ENCODE data around the gene WASF3.

The WASF3 gene

GRCh38 chr13:26695891-26696311 is 138.4 kb downstream of the WASF3 start:
- TF ChIP-seq EZH2phosphoT487 (IDR thresholded peaks at IDR 0.05; ENCODE audit: borderline replicate concordance, low read length) (no peak), CTCF (IDR thresholded peaks at IDR 0.05; ENCODE audit: low read depth, low read length, poor library complexity, severe bottlenecking) (no peak)
- Histone ChIP-seq H4K20me1 (ENCODE audit: control insufficient read depth, insufficient read depth, low read depth, low read length) (no peaks in the 10 kb centered on the region), H3K36me3 (ENCODE audit: control insufficient read depth, low read length) (no peaks in the 10 kb centered on the region), H3K27me3 (ENCODE audit: control insufficient read depth, low read length) (no peaks in the 10 kb centered on the region), H3K4me3 (ENCODE audit: low read length) (no peak overlapping the region), H3F3A (ENCODE audit: control insufficient read depth, insufficient read depth) (no peaks in the 10 kb centered on the region), H3K9me2 (replicated peaks; ENCODE audit: control insufficient read depth, low read length) (no peaks in the 10 kb centered on the region), H3K79me2 (ENCODE audit: control insufficient read depth, low read length) (no peaks in the 10 kb centered on the region), H3K4me1 (ENCODE audit: control insufficient read depth, low read length) (peaks cover 3% of the 10 kb centered on the region), H3K27ac (ENCODE audit: low read depth, low read length) (no peak overlapping the region), H3K9me3 (ENCODE audit: control insufficient read depth, insufficient read depth, low read length) (no peaks in the 10 kb centered on the region), H3K4me2 (ENCODE audit: low read length) (no peak overlapping the region)

GRCh38 chr13:26697069-26697955 is 139.8 kb downstream of the WASF3 start:
- Histone ChIP-seq H3K79me2 (ENCODE audit: control insufficient read depth, low read length) (no peaks in the 10 kb centered on the region), H3K4me1 (ENCODE audit: control insufficient read depth, low read length) (peaks cover 3% of the 10 kb centered on the region), H3K27me3 (ENCODE audit: control insufficient read depth, low read length) (no peaks in the 10 kb centered on the region), H3K36me3 (ENCODE audit: control insufficient read depth, low read length) (no peaks in the 10 kb centered on the region), H4K20me1 (ENCODE audit: control insufficient read depth, insufficient read depth, low read depth, low read length) (no peaks in the 10 kb centered on the region), H3K9me3 (ENCODE audit: control insufficient read depth, insufficient read depth, low read length) (no peaks in the 10 kb centered on the region), H3K4me3 (ENCODE audit: low read length) (no peak overlapping the region), H3K9me2 (replicated peaks; ENCODE audit: control insufficient read depth, low read length) (no peaks in the 10 kb centered on the region), H3K27ac (ENCODE audit: low read depth, low read length) (no peak overlapping the region), H3F3A (ENCODE audit: control insufficient read depth, insufficient read depth) (no peaks in the 10 kb centered on the region), H3K4me2 (ENCODE audit: low read length) (no peak overlapping the region)
- TF ChIP-seq CTCF (IDR thresholded peaks at IDR 0.05; ENCODE audit: low read depth, low read length, poor library complexity, severe bottlenecking), result no peak
- TF ChIP-seq EZH2phosphoT487 (IDR thresholded peaks at IDR 0.05; ENCODE audit: borderline replicate concordance, low read length), result no peak

- peaks cover 6% of the 10 kb centered on the region; the same call in 1 of the 2 replicates for H3K27me3 ChIP-seq (ENCODE audit: control insufficient read depth, low read length)
- no peak overlapping the region for H3K4me3 ChIP-seq (ENCODE audit: low read length)
- no peaks in the 10 kb centered on the region for H3K9me2 ChIP-seq (replicated peaks; ENCODE audit: control insufficient read depth, low read length)
- H3K4me2 ChIP-seq (ENCODE audit: low read length), result peak overlapping the region; percentile 42
- peaks cover 3% of the 10 kb centered on the region for H3K4me1 ChIP-seq (ENCODE audit: control insufficient read depth, low read length)
- no peaks in the 10 kb centered on the region for H3K36me3 ChIP-seq (ENCODE audit: control insufficient read depth, low read length)
- H3K9me3 ChIP-seq (ENCODE audit: control insufficient read depth, insufficient read depth, low read length), result no peaks in the 10 kb centered on the region
- TF ChIP-seq CTCF (IDR thresholded peaks at IDR 0.05; ENCODE audit: low read depth, low read length, poor library complexity, severe bottlenecking) (peak; percentile 91), EZH2phosphoT487 (IDR thresholded peaks at IDR 0.05; ENCODE audit: borderline replicate concordance, low read length) (no peak)
- no peaks in the 10 kb centered on the region for H3F3A ChIP-seq (ENCODE audit: control insufficient read depth, insufficient read depth)
- H4K20me1 ChIP-seq (ENCODE audit: control insufficient read depth, insufficient read depth, low read depth, low read length), result no peaks in the 10 kb centered on the region
- no peaks in the 10 kb centered on the region for H3K79me2 ChIP-seq (ENCODE audit: control insufficient read depth, low read length)
- no peak overlapping the region for H3K27ac ChIP-seq (ENCODE audit: low read depth, low read length)
Observed at GRCh38 chr13:26698392-26699196, 141.1 kb downstream of the WASF3 start.
